ENCODE measurements around the gene KCNN3.

The KCNN3 gene

DNA sequence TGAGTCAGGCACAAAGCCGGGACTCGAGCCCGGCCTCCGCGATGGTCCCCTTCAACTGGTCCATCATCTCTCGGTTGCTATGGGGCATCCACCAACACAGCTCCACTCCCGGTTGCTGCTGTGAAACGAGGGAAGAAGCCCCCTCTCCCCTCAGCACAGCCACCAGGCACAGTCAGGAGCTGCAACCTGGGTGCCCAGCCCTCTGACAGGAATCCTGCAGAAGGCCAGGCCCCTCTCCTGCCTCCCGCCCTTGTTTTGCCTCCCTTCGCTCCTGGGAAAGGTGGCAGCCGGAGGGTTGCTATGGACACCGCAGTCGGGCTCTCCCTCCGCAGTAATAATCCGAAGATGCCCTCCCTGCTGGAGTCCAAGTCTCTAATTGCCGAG, 8.9 kb upstream of the KCNN3 start:
- no peak for DNase-seq (ENCODE audit: low read depth in 2 of 2)

DNA sequence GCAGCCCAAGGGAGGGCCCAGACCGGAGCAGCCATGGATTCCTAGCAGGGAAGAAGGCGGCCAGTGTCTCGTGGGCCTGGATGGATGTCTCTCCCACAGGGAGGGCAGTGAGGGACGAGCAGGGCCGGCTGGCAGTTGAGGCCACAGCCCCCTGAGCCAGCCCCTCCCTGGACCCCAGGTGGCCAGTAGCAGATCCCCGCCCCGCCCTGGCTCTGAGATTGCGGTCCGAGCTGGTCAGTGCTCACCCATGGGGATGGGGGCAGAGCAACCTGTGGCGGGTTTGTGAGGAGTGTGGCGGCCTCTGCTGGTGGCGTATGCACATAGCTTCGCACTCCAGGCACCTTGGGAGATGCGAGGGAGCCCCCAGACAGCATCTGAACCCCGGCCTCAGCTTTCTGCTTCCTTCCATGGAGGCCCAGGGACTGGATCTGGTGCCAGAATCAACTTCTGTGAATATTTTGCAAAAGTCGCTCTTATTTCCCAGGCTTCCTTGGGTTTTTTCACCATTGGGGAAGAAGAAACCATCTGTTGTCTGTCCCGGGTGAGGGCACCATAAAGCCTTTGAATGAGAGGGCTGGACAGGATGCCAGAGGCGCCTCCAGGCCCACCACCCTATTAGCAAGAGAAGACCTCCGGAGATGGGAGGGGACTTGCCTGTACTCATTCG, 8.4 kb upstream of the KCNN3 start:
- DNase-seq (ENCODE audit: low read depth in 2 of 2): peak; percentile 38 to 41

DNA sequence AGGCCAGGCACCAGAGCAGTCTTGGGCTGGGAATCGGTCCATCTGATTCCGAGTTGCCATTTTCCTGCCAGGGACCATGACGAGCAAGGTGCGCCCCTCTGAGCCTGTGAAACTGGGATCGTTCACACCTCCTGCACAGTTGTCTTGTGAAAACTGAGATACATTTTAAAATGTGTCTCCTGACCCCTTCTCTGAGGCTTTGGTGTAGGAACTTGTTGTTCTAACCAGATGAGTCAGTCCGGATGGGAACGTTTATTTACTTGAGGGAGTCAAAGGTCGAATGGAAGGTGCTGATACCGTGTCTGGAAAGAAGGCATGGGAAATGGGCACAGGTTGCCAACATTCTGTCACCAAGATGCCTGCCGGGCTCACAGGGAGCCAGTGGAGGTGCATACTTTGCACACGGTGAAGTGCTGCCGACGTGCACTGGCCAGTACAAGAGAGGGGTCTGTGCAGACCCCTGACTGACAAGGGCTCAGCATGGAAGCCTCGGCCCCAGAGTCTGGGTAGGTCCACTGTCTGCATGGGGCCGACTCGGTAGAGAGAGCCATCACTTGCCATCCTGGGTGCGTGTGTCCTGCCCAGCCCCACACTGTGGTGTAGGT, 7.4 kb upstream of the KCNN3 start:
- DNase-seq (ENCODE audit: low read depth in 2 of 2): no peak

DNA sequence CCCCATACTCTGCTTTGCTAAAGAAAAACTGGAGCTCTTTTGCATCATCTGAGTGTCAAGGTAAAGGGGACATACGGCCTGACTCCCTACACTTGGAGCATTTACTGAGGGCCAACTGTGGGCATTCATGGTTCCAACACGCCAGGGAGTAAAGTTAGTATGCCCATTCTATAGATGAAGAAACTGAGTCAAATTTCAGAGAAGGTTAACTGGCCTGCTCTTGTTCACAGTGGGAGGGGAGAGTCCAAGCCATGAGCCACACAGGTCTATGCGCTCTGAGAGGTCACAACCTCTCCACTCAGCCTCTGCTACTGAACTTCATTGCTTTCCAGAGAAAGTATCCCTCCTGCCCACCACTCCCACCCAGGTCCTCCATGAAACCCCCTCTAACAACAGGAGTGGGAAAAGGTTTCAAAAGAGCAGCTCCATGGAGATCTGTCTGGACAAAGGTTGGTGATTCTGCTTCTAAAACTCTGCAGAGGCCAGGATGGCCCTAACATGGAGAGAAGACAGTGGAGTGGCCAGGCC, 6.8 kb upstream of the KCNN3 start:
- DNase-seq (ENCODE audit: low read depth in 2 of 2): no peak

DNA sequence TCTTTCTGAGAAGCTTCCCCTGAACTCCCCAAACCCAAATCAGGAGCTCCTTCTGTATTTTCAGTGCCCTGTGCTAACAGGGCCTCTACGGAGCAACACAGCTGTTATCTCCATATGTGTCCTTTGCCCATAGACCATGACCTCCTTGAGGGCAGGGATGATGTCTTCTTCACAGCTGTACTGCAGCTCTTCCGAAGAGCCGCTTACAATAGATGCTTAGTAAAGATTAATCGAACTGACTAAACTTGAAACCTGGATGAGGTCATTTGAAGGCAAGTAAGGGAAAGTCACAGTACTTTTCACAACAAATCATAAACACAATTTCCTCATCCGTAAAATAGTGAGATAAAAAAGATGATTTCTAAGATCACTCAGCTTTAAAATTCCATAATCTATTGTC, 4.4 kb upstream of the KCNN3 start:
- DNase-seq (ENCODE audit: low read depth in 2 of 2): no peak

DNA sequence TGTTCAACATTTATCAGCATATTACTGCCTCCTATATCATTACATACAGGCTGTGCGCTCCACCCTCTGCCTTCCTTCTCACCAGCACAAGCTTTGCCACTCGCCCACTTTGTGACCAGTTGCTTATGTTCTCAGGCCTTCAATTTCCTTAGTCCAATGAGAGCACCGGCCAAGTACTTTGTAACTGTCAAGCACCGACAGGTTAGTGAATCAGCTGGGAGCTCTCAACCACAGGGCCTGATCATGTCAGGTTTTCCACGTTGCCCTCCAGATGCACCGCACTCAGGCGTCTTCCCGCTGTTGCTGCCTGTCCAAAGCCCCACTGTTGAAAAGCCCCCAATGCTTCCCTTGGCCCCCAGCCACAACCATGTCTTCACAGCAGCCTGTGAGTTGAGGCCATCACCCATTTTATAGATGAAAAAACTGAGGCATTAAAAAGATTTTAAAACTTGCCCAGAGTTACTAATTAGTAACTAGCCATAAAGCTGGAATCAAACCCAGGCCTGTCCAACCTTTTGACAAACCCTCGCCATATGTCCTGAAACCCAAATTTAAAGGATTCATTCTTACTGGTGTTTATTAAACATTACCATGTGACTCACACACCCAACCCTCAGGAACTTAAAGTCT, 3.4 kb upstream of the KCNN3 start:
- DNase-seq (ENCODE audit: low read depth in 2 of 2): no peak

DNA sequence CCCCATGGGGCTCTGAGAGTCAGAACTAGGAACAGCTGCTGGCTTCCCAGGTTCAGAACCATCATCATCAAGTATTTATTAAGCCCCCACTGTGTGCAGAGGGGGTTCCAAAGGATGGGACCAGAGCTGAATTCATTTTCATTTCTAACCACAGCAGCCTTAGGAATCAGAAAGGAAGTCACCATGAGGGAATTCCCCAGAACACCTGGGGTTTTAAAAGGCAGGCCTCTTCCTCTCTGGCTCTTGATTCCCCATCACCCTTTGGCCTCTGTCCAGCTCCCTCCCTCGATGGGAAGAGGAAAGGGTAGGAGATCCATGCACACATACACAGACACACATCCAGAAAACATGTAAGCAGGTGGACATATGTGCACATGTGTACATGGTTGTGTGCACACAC, 1.3 kb upstream of the KCNN3 start:
- DNase-seq (ENCODE audit: low read depth in 2 of 2): no peak

DNA sequence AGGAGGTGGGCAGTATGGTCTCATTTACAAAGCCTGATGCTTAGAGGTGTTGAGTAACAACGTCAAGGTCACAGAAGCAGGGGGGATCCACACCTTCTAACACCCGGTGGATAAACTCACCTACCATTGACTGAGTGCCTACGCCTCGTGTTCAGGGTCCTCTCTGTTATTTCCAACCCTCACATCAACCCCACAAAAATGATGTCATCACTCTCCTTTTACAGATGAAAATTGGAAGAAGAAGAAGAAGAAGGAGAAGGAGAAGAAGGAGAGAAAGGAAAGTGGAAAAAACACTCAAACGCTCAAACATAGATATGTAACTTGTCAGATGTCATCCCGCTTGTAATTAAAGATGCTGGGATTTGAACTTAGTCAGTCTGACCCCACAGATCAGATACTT, 653 bp upstream of the KCNN3 start:
- DNase-seq (ENCODE audit: low read depth in 2 of 2): no peak

DNA sequence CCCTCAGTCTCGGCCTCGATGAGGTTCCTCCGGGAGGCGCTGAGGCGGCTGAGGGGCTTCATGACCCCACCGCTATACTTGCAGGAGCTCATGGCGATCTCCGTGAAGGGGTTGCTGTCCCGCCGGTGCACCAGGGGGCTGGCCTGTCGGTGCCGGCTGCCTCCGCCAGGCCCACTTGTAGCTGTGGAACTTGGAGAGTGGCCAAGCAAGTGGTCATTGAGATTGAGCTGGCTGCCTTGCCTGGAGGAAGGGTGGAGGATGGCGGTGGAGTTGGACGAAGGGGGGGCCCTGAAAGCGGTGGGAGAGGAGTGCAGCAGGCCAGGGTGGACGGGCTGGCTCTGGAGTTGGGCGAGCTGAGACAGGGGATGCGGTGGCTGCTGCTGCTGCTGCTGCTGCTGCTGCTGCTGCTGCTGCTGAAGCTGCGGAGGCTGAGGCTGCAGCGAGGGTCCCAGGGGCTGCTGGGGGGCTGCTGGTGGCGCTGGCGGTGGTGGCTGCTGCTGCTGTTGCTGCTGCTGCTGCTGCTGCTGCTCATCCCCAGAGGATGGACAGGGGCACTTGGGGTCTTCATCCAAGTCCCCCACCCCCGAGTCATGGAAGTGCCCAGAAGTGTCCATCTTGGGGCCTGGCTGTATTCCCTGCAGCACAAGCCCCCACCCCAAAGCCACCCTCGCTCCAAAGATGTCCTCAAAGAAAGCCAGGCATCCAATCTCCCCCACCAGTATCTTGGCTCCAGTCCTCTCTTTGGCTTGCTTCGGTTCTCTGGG, 548 bp downstream of the KCNN3 start:
- no peak for DNase-seq (ENCODE audit: low read depth in 2 of 2)

DNA sequence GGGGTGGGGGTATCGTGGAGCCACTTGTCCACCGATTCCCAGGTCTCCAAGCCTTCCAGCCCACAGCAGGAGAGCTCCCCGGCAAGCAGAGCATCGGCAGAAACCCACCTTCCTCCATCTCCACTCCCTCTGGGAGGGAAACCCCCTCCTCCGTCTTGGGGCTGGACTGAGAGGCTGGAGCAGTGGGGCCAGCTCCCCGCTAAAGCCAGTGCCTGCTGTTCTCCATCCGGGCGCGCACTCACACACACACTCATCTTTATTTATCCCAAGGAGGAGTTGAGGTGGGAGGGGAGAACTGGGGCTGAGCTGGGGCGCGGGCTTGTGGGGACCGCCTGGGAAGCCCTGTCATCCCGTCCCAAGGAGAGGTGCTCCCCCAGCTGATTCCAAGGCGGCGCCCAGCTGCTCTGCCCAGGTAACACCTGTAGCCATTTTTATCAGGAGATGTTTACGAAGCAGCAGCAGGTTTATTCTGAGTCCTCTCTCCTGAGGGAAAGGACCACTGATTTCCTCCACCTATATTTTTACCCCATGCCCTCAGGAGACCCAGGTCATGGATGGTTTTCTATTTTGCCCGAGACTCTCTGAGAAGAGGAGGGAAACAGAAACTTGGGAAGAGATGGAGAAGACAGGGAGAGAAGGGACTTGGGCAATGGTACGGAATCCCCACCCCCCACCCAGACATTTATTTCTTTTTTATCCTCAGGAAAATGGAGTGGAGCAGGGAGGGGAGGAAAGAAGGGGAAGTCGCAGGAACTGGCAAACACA, 2.1 kb downstream of the KCNN3 start:
- DNase-seq (ENCODE audit: low read depth in 2 of 2): no peak

DNA sequence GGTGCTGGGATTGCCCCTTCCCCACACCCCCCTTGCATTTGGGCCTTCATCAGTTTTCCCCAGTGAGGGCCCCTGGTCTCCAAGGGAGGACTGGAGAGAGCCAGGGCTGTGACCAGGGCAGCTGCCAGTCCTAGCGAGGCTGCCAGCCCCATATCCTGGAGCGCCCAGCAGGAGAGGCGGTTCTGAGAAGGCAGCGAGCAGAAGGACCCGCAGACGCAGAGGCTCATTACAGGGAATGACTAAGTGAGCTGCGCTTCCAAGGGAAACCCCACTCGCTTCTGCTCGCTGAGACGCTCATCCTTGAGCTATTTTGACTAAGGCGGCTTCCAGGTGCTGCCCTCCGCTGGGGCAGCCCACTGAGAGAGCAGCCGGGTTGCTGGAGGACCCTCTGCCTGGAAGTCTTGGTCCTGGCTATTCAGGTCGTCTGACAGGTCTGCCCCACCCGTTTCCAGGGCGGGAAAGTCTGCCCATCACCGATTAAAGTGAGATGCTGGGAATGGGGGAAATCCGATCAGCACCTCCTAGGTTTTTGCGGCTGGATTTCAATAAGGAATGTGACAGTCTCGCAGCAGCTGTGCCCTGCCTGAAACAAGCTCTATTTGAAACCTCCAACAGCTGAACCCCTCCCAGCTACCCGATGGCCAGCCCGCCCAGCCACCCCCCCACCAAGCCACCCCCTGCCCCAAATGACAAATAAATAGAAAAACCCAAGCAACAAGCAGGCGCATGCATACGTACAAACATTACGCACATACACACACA, 2.8 kb downstream of the KCNN3 start:
- no peak for DNase-seq (ENCODE audit: low read depth in 2 of 2)

DNA sequence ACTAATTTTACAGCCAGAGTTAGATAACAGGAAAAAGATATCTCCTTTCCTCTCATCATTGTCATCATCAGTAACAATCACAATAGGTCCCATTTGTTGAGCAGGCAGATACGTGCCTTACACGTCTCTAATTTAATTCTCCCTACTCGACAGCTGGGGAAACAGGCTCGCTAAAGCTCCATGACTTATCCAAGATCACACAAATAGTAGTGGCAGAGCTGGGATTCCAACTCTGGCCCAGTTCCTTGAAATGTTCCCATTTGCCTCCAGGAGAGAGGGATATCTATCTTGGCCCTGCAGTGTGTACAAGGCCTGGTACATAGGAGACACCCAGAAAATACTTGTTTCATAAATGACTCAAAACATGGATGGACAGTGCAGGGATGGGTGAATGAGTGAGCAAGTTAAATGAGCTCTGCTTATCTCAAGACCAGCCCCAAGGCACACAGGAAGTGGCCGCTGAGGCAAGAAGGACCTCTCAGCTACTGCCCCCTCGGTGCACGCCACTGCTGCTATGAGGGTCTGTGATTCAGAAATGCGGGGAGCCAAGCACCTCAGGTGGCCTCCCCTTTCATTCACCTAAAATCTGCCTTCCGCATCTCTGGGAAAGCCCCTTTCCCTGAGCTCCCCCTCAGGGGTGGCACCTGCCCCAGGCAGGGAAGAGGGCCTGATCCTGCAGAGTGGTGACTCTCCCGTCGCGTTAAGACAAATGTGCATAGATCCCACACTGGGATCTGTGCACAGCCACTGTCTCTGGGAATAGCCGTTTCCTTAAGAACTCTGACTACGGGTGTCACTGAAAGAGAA, 3.6 kb downstream of the KCNN3 start:
- DNase-seq (ENCODE audit: low read depth in 2 of 2): no peak

DNA sequence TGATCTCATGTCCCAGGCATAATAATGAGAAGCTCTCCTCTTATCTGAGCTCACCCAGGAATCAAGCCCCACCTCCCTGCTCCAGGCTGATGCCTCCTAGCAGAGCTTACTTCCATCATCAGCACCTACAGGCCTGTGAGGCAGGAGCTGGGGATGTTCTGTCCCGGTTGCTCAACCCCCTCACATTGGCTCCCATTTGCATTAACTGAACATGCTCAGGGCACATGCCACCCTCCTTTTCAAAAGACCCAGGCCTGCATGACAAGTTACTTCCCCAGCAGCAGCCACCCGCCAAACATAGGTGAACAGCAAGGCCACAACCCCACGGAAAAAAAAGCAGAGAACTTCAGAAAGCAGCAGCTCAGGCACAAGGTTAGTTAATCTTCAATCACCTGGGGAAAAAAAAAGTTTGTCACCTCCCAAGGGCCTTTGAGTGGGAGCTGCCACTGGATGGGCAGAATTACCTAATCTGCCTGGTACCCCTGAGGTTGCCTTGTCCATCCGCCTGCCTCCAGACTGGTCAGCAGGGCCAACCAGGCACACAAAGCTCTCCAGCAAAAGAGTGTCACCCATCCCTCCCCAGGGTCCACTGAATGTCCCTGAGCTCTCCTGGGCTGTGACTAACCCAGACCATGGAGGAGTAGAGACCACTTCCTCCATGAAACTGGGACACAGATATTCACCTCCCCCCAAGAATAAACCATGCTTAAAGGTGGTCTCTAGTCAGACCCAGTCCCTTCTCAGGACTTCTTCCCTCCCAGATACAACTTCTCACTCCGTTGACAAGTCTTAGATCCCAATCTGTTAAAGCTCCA, 4.4 kb downstream of the KCNN3 start:
- no peak for DNase-seq (ENCODE audit: low read depth in 2 of 2)

DNA sequence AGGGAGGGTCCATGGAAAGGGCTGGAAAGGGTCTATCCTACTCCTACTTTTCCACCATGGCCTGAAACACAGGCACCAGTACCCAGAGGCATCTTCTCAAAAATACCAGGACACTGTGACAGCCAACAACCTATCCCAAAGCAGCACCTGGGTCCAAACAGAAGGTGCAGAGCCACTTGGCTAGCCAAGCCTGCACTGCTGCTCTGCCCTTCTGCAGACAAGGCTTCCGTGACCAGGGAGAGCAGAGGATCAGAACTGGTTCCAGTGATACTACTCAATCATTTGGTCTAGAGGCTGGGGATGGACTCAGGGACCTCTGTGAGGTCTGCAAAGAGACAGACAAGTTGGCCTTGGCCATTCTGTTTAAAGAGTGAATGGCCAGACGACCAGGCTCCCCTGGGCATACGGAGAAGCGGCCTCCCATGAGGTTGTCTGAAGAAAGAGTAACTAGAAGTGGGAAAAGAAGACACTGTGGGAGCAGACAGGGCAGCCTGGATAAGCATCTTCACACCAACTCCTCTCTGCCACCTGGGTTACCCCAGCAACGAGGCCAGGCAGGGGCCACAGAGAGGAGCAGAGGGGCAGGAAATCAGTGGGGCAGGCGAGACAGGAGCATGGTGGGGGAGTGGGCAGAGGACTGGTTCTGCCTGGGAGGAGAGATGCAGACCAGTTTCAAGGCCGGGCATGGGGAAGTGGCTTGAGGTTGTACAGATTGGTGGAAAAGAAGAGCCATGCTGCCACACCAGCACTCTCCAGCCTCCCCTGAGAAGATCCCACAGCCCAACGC, 5.7 kb downstream of the KCNN3 start:
- DNase-seq (ENCODE audit: low read depth in 2 of 2): no peak

DNA sequence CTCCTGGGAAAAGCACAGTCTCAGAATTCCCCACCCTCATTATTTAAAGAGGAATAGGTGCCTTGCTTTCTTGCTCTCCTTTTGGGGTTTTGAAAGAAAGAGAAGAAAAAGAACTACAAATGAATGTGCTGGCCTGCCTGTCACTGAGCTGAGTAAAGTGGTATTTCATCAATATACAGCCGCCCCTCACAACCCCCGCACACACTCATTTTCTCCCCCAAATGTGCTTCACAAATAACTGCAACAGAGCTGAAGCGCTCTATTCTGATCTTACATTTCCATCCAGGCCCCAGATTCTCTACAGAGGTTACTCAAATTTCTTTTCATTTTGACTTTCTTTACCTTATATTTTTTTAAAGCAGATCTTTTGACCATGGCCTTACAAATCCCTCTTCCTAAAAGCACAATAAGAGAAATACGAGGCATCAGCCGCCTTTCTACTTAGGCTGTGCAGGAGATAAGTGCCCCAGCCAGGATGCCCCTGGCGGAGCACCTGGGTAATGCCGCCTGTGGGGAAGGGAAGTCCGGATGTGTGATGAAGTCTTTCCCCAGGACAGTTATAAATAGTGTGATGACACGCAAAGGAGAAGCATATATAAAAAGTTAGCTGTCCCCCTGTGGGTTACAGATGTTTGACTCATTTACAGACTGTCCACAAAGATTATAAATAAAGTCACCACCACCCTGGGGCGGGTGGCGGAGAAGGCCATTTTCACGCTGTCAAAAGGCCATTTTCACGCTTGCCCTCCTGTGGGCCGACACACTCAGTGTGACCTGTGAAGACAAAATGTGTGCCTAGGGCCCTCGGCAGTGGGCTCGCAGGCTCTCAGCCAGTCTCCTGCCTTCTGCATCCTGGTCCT, 6.5 kb downstream of the KCNN3 start:
- DNase-seq (ENCODE audit: low read depth in 2 of 2): no peak

DNA sequence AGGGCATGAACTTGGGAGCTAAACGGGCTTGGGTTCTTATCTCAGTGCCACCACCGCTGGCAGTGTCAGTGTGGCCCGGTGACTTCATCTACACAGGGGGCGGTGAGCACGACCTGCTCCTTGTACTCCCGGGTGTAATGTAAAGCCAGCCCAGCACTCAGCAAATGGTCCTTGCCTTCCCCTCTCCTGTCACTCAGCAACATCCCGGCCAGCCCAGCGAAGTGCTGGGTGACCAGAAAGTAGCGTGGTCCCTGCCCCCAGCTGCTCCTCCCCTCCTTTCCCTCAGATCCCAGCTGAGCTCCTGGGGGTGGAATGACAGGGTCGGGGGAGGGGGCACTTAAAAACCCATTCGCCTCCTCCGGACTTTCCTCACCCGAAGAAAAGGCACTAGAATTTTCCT, 7.2 kb downstream of the KCNN3 start:
- DNase-seq (ENCODE audit: low read depth in 2 of 2): no peak

DNA sequence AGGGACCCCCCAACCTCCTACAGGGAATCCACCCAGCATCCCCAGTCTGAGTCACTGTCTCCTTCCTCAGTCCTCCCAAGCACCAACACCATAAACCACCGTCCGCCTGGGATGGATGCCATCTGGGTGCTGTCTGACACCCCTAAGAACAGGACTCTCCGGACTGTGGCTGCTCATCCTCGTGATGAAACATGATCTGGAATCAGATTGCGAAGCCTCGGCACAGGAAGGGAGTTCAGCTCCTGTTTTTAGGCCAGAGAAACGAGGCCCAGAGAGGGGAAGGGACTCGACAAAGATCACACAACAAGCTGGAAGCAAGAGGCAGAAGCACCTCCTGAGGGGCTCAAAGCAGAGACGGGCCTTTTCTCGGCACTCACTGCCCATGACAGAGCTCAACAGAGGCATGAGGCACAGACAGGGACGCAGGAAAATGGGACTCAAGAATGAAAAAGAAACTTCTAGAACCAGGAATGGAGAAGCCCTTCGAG, 8.4 kb downstream of the KCNN3 start:
- no peak for DNase-seq (ENCODE audit: low read depth in 2 of 2)

Data from stimulated activated CD8-positive, alpha-beta memory T cell treated with anti-CD3 and anti-CD28 coated beads, Interleukin-15, amount 100 ng/mL, for 4 hours (primary cell).